Stimulated activated CD4-positive, alpha-beta T cell treated with anti-CD3 and anti-CD28 coated beads, Interleukin-2, amount 100 ng/mL, for 24 hours (primary cell): ENCODE measurements around the gene SNX20.

Source experiments
- DNase-seq, 2 donors: peaks; one replicate each; pipeline ENCODE4 v3.0.0-alpha.2; 2020

Gene SNX20

GRCh38 chr16:50632927-50633800, 47.9 kb downstream of the SNX20 start:
- DNase-seq, result no peak

GRCh38 chr16:50631985-50632576, 49.0 kb downstream of the SNX20 start:
- DNase-seq, result no peak

GRCh38 chr16:50631249-50631984, 49.7 kb downstream of the SNX20 start:
- no peak for DNase-seq

GRCh38 chr16:50630394-50631020, 50.6 kb downstream of the SNX20 start:
- no peak for DNase-seq

GRCh38 chr16:50629334-50629733, 51.8 kb downstream of the SNX20 start:
- DNase-seq, result no peak

GRCh38 chr16:50628156-50628802, 52.8 kb downstream of the SNX20 start:
- no peak for DNase-seq

GRCh38 chr16:50627419-50627818, 53.7 kb downstream of the SNX20 start:
- DNase-seq, result peak; percentile 42 to 44

- DNase-seq, result no peak
These were observed 54.2 kb downstream of the SNX20 start for GRCh38 chr16:50626868-50627267.

- DNase-seq, result no peak
These were observed 55.7 kb downstream of the SNX20 start for GRCh38 chr16:50625374-50625773.

GRCh38 chr16:50624449-50624970, 56.6 kb downstream of the SNX20 start:
- no peak for DNase-seq

- DNase-seq, result no peak
These were observed 58.3 kb downstream of the SNX20 start for GRCh38 chr16:50622643-50623369.

- DNase-seq, result no peak
These were observed 59.1 kb downstream of the SNX20 start for GRCh38 chr16:50622029-50622428.
